Retina (tissue), 1 donor: Measurements from ENCODE around the gene SF3A1.

Experiments used
- DNase-seq: peaks from one replicate; pipeline ENCODE4 v3.0.0-alpha.2; 2016

SF3A1 gene

DNA sequence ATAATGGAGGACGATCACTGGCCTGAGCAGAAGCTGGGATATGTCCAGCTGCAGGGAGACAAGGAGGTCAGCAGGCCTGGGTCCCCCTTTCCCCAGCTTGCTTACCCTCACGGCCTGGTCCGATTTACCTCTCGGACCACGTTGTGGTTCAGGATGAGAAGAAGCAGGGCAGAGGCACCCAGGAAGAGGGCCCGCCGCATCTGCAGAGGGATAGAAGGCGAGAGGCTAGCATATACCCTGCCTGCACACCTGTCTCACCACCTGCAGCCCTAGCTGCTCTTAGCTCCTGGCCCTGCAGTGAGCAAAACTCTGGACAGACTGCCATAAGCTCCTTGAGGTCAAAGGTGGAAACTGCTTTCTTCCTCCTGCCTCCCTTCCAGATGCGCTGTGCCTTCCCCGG, 29.2 kb upstream of the SF3A1 start:
- no peak for DNase-seq

DNA sequence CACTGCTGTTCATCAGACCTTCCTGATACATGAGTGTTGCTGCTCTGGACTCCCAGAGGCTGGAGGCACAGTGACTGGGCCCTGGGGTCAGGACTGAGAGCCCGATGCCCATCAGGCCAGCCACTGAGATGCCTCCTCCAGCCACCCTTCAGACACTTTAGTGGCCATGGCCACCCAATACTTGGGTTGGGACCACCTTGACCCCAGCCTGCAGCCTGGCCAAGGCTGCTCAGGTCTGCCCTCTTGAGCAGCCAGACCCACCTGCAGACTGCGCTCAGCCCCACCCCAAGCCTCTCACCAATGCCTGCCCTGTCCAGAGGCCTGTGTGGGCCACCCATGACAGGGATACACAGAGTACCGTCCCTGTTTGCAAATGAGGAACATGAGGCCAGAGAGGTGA, 26.4 kb upstream of the SF3A1 start:
- DNase-seq, result no peak

DNA sequence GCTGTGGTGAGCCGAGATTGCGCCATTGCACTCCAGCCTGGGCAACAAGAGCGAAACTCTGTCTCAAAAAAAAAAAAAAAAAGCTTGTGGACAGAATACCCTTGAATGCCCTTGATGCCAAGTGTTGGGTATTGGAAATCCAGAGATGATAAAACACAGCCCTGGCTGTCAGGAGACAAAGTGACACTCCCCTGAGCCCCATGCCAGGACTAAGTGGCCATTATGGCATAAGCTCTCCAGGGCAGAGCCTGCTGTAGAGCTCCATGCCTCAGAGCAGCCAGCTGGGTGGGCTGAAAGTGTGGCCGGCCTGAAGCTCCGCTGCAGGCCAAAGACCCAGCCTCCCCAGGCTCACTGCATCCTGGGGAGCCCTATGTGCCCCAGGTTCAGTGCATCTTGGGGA, 25.6 kb upstream of the SF3A1 start:
- DNase-seq, result no peak

DNA sequence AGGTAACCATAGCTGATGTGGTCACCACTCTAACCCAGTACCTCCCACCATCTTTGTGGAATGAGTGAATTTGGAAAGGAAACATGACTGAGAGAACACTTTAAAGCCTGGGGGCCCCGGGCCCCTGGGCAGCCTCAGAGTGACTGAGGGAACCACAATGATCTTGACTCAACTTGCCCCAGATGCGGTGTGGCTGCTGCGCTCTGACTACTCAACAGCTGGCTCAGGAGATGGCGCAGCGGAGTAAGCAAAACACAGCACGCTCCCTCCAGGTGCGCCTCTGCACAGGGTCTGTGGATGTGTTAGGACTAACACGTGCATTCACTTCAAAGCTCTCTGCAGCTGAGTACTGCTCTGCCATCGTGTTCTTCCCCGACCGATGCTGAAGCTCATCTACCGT, 24.6 kb upstream of the SF3A1 start:
- DNase-seq, result no peak

DNA sequence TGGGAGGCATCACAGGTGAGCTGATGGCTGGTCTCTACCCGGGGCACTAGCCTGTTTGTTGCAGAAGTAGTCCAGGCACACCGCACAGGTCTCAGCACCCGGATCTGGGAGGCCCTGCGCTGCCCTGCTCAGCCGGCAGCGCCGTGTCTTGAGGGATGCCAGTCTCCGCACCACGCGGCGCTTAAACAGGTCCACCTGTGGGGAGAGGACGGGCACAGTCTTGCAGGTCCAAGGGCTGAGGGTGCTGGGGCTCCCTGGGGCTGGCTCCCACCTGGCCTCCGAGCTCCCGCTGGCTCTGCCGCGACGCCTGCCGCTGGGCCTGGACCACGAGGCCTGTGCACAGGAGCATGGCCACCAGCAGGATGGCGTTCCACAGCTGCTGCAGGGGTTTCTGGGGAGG, 23.3 kb upstream of the SF3A1 start:
- DNase-seq, result no peak

DNA sequence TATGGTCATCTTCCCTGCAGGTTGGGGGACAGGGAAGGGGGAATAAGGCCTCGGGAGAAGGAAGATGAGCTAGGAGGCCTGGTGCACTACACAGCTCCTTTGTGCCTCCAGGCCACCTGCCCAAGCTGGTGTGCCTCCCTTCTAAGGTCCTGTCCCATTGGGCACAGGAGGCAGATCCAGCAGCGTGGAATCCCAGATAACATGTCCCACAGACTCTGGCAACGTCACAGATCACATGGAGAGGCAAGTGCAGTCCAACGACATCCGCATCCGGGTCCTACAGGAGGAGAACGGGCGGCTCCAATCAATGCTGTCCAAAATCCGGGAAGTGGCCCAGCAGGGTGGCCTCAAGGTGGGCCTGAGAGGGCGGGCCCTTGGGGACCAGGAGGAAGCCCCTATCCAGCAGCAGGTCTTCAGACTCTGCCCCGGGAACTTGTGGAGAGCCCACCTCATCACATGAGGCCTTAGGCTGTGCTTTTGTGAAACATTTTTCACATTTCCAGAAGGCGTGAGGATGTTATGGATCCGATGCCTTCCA, 18.7 kb upstream of the SF3A1 start:
- no peak for DNase-seq

DNA sequence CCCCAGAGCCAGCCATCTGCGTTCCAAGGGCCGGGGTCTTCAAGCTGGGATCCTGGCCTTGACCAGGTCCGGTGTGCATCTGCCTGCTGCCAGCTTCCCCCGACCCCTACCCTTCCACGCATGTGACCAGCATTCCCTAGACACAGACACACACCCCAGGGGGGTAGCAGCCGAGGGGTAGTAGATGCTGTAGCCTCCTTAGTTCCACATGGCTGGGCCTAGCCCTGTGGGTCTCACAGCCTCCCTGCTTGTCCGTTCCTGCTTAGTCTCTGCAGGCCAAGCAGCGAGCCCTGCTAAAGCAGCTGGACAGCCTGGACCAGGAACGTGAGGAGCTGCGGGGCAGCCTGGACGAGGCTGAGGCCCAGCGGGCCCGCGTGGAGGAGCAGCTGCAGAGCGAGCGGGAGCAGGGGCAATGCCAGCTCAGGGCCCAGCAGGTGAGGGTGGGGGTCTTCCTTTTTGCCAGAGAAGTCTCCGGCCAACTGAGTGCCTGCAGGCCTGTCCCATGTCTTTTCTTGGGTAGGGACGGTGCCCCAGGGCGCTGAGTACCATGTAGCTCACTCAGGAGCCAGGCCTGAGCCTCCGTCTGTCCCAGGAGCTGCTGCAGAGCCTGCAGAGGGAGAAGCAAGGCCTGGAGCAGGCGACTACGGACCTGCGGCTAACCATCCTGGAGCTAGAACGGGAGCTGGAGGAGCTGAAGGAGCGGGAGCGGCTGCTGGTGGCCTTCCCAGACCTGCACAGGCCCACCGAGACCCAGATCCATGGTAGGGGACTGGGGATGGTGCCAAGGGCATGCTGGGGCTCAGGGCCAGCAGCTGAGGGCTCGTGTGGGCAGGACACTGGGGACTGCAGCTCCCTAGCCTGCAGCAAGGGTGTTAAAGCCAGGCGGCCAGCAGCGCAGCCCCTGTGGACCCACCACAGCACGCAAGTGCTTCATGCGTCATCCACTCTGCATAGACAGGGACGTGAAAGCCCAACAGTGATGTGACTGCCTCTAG, 16.9 kb upstream of the SF3A1 start:
- peak; percentile 65 for DNase-seq

DNA sequence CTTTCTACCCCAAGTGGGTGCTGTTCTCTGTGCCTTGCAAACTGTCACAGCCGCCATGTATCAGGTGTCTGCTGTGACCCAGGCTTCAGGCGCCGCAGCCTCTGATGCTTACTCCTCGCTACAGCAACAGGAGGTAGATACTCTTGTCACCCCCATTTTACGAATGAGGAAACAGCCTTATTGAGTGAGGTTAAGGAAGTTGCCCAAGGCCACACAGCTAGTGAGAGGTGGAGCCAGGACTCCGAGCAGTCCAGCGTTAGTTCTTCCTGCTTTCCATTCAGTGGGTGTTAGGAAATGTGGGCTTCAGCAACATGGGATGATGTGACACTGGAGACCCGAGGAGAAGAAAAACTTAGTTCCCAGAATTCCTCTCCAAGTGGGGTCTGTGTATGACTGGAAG, 16.2 kb upstream of the SF3A1 start:
- DNase-seq, result no peak

DNA sequence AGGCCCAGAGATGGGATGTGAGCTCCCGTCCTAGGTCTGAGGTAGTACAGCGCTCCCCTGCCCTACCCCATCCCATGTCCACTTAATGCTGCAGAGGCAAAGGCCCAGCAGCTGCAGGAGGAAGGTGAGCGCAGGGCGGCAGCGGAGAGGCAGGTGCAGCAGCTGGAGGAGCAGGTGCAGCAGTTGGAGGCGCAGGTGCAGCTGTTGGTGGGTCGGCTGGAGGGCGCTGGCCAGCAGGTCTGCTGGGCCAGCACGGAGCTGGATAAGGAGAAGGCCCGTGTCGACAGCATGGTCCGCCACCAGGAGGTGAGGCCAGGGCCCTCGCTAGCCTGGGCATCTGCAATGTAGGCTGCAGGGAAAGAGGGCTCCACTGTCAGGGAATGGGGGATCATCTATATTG, 15.3 kb upstream of the SF3A1 start:
- DNase-seq, result no peak

DNA sequence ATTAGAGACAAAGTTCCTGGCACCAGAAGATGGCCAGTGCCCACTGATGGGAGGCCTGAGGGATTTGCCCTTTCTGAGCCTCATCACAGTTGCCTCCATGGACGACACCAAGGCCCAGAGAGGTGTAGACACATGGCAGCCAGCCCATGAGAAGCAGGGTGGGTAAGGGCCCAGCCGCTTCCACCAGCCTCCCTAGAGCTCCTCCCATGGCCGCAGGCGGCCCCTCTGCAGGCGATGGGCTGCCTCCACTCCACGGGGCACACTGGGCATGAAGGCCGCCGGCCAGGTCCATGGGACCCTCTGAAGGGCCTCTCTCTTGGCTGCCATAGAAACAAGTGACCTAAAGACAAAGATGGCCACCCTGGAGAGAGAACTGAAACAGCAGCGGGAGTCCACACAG, 14.6 kb upstream of the SF3A1 start:
- no peak for DNase-seq

DNA sequence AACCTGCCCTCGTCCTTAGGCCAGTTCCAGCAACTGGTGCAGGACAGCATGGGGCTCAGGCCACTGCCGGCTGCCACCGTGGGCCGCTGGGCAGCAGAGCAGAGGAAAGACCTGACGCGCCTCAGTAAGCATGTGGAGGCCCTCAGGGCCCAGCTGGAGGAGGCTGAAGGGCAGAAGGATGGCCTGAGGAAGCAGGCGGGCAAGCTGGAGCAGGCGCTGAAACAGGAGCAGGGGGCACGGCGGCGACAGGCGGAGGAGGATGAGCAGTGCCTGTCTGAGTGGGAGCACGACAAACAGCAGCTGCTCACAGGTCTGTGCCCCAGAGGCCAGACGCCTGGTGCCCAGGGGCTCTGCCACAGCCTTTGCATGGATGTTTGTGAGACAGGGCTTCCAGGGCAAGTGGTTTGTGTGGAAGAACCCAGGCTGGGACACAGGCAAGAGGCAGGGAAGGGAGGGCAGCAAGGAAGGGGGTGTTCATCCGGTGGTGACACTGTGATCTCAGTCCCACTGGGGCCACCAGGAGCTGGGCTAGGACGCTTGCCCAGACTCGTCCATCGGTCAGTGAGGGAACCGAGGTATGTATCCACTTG, 14.0 kb upstream of the SF3A1 start:
- peak; percentile 65 for DNase-seq

DNA sequence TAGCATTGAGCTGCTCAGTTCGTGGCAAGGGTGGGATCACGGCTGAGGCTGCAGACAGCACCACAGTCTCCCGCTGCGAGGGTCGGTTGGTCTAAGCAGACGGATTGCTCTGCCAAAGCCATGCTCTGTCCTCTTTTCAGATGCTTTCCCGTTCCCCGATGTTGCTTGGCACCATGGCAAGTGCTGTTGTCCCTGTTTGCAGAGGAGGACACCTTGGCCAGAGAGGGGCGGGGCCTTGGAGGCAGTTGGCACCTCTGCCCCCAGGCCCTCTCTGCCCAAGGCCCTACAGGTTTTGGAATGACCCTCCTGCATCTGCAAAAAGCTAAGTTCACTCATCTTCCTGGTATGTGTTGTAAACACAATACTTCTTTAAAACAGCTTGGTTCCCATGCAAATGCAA, 11.7 kb upstream of the SF3A1 start:
- no peak for DNase-seq

DNA sequence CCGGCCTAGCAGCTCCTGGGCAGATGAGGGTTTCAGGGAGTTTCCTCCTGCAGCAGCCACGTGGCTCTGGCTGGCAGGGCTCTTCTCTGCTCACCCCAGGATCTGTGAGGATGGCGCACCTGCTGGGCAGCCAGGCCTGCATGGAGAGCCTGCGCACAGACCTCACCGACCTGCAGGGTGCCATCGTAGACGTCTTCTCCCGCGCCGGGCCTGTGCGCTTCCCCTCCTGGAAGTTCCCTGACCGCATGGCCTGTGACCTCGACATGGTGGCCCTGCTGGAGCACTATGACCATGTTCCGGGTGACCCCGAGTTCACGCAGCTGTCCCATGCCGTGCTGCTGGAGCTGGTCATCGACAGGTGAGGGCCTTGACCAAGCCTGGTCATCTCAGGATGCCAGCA, 9.2 kb upstream of the SF3A1 start:
- DNase-seq, result no peak

DNA sequence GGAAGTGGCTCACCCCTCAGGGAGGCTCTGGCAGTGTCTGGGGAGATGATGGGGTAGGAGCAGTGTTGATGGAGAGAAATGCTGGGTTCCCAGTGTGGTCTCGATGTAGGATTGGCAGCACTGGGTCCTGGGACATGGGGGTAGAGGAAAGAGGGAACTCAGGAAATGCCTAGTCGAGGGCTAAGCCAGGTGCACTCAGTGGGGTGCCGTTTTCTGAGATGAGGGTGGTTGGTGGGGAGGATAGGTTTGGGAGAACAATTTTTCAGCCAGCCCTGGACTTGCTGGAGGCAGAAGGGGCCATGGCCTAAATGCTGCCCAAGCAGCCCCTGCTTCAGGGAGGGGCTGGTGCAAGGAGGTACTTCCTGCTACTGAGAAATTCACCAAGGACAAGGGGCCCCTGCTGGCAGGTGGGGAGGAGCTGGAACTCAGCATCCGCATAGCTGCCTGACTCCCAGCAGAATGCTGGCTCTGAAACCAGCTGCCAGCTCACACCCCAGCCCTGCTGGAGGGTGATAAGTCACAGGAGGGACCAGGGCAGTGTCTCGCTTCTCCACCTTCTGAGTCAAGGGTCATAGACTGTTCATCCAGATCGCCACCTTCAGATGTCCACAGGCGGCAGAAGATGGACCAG, 6.1 kb upstream of the SF3A1 start:
- no peak for DNase-seq

DNA sequence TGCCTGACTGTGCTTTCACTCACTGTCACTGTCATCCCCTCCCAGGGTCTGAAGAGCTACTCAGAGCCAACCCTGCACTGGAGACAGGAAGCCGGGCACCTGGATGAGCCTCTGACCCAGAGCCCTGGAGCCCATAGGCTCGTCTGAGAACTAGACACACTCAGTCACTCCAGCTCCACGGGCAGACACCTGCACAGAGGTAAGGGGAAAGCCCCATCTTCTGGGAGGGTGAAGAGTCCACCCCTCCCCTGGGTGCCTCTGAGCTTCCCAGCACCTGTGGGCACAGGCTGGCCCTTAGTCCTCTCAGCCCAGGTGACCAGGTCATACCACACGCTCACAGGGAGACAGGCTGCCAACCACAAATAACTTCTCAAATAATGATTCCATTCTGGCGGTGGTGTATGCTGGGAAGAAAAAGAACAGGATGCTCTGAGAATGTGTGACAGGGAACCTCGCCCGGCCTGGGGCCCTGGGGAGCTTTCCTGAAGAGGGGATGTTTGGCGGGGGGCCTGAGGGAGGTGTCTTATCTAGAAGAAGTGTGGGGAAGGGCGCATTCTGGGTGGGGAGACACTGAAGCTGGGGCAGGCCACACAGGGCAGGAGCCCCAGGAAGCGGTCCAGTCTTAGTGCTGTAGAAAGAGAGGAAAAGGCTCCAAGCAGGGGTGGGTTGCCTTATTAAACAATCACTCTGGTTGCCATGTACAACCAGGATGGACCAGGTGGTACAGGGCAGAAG, 5.4 kb upstream of the SF3A1 start:
- no peak for DNase-seq

DNA sequence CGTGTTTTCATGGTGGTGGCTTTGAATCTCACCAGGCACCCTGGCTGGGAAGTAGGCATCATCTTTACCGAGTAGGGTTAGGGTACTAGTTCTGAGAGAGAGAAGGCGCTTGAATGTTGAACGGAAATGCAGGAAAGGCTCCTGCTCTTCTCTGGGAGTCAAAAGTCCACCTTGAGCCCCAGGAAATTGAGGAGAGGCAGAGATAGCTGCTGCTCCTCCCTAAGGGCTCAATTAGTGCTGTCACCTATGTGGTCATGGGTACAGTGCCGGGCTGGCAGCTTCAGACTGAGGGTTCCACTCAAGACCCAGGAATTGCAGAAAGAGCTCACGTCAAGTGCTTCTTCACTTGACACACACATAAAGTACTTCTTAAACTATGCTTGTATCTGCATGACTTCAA, 1.8 kb upstream of the SF3A1 start:
- no peak for DNase-seq

DNA sequence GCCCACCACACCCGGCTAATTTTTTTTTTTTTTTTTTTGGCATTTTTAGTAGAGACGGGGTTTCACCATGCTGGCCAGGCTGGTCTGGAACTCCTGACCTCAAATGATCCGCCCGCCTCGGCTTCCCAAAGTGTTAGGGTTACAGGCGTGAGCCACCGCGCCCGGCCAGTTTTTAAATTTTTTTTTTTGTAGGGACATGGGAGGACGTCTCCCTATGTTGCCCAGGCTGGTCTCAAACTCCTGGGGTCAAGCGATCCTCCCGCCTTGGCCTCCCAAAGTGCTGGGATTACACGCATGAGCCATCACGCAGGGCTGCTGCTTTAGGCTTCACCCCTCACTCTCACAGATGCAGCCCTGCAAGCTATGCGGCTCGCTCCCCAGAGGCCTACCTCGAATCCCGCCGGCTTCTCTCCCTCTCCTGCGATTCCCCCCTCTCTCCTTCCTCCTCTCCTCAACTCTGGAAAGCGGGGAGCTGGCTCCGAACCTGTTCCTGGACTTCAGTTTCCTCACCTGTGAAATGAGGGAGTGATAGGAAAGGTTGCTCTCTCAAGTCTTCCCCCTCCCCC, 1.0 kb upstream of the SF3A1 start:
- no peak for DNase-seq

DNA sequence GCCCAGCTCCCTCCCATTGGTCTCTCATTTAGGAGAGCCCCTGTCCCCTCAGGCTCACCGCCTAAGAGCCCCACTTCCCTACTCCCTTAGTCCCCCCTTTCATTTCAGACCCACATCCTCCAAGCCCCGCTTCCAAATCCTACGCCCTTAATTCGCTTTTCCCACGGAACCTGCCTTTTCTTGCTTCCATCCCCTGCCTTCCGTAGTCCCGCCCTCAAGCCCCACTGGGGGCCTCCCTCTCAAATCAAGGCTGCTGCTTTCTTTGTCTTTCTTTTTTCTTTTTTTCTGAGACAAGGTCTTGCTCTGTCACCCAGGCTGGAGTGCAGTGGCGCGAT, 509 bp upstream of the SF3A1 start:
- DNase-seq, result no peak

DNA sequence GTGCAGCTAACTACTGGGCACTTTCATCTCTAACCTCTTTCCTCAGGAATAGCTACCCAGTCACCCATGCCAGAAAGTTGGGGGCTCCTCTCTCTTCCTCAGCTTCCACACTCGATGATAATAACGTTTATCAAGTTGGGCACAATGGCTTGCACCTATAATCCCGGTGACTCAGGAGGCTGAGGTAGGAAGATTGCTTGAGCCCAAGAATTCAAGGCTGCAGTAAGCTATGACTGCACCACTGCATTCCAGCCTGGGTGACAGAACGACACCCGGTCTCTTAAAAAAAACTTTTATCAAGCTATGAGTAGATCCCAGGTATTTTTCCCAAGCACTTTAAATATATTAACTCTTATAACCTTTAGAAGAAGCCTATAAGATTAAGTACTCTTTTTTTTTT, 2.0 kb downstream of the SF3A1 start:
- no peak for DNase-seq

DNA sequence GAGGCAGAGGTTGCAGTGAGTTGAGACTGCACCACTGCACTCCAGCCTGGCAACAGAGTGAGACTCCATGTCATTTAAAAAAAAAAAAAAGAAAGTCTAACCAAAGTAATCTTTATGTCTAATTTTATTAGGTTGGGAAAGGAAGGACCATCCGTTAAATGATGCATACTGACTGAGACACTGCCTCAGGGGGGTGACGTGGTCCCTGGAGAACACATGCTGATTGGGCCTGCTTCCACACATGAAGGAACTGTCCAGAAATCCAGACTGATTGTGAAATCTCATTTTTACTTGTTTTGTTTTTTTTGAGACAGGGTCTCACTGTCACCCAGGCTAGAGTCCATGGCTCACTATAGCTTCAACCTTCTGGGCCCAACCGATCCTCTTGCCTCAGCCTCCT, 5.5 kb downstream of the SF3A1 start:
- no peak for DNase-seq

DNA sequence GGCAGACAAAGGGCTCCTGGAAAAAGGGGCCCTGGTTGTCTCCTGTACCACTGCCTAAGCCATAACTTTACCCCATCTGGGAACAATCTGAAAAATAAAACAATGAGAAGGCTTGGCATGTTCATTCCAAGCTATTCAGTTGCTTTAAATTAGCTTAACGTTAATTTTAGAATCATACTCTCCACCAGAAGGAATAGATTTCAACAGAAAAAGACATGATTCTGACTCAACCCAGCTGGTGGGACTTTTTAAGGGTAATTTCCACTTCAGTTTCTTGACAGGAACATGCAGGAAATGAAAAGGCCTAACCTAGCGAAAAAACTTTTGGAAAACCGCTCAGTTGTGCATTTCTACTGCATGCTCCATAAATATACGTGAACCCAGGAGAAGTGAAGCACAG, 7.9 kb downstream of the SF3A1 start:
- DNase-seq, result no peak

DNA sequence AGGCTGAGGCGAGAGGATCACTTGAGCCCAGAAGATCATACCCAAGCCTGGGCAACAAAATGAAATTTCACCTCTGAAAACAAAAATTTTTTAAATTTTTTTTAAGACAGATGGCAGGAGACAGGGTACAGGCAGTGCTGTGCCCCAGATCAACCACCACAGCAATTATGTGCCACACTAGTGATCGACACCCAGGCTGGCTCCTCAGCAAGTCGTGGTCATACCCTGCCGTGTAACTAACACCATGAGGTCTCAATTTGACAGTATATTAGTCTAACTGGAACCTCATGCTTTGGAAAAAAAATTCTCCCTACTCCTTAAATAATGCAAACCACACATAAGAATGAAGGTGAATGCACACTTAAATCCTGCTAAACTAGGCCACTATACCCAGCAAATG, 8.3 kb downstream of the SF3A1 start:
- no peak for DNase-seq
